CD4-positive, alpha-beta T cell treated with Interleukin-21 for 1 hour (primary cell): ENCODE results near the gene RASGEF1C.

Experiments used
- DNase-seq: peaks from one replicate; pipeline ENCODE4 v3.0.0-alpha.2; 2020

Gene RASGEF1C

GRCh38 chr5:180118391-180118791, 90.6 kb downstream of the RASGEF1C start:
- DNase-seq, result no peak

GRCh38 chr5:180117000-180117725, 91.8 kb downstream of the RASGEF1C start:
- no peak for DNase-seq

GRCh38 chr5:180116077-180116999, 92.7 kb downstream of the RASGEF1C start:
- no peak for DNase-seq

DNA sequence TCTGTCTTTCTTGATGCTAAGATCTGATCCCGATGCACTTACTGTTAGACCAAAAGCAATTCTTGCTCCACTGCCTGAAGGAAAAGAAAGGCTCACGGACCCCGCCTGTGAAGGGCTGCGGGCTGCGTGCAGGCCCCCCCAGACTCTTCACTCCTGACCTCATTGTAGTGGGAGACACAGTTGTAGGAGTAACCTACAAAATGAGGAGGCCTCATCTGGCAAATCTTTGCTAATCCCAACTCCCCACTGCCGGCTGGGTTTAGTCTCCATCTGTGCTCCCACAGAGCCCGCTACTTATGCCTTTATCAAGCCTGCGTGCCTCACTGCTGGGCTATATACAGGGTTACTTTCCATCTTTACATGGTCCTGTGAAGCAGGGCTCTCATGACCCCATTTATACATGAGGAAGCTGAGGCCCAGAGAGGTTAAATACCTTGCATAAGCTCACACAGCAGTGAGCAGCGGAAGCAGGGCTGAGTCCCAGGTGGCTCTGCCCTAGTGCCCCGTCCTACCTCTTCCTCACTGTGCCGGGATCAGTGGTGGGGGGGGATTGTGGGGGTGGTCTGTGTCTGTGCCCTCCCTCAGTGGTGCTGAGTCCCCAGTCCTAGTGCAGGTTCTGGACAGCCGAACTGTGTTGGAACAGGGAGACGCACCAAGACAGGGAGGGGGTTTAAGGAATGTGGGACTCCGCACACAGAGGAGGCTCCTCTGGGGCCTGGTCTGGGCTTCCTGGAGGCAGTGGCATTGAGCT, 93.5 kb downstream of the RASGEF1C start:
- DNase-seq, result no peak

GRCh38 chr5:180114304-180115003, 94.6 kb downstream of the RASGEF1C start:
- no peak for DNase-seq

GRCh38 chr5:180113660-180114303, 95.2 kb downstream of the RASGEF1C start:
- DNase-seq, result no peak

GRCh38 chr5:180112181-180112861, 96.7 kb downstream of the RASGEF1C start:
- no peak for DNase-seq

DNA sequence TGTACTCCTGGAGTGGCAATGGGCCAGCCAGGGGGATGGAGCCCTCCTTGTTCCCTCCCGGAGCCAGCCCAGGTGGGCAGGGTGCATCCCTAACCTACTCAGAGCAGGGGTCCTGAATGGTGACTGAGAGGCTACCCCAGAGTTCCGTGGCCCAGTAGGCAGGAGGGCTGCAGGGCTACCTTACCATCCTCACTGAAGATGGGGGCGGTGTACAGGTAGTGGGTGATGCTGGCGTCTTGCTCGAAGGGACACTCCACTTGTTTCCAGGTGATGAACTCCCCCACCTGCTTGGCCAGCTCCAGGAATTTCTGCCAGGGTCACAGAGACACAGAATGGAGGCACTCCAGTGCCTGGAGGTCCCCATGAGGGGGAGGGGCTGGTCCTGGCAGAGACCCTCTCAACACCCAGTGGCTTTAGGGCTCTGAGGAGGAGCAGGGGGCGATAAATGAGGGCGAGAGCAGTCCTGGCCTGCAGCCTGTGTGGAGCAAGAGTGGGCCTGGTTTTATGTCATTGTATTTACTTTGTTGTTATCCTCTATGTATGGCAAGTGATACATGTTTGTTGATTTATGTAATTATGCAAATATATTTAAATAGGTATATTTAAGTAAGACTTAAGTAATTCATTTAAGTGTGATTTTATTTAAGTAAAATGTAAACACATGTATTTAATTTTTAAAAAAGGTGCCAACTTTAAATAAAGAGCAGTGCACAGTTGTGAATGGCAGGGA, 97.6 kb downstream of the RASGEF1C start:
- DNase-seq, result no peak

DNA sequence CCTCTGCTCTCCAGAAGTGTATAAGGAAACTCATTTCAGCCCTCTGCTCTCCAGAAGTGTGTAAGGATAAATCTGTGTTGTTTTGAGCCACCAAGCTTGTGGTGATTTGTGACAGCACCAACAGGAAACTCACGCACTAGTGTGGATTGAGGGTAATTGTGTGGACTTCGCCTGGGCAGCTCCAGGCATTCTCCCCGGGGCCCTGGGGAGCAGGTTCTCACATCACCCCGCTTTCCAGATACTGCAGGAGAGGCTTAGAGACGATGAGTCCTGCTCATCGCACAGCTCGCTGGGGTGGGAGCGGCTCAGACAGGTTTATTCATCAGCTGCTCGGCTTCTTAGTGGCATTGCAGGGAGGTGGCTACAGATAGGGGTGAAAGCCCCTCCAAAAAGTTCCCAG, 99.1 kb downstream of the RASGEF1C start:
- no peak for DNase-seq

DNA sequence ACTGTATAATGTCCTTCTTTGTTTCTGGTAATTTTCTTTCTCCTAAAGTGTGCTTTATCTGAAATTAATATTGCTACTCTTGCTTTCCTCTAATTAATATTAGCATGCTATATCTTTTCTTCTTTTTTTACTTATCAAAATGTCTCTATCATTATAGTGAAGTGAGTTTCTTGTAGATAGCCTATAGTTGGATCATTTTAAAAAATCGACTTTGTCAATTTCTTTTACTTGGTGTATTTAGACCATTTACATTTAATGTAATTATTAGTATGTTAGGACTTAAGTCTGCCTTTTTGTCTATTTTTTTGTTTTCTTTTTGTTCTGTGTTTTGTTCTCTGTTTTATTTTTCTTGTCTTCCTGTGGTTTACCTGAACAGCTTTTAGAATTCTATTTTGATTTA, 102.0 kb downstream of the RASGEF1C start:
- DNase-seq, result no peak

- no peak for DNase-seq
Measured at GRCh38 chr5:180105827-180106312, 103.1 kb downstream of the RASGEF1C start.

GRCh38 chr5:180104168-180104530, 104.9 kb downstream of the RASGEF1C start:
- no peak for DNase-seq

- DNase-seq, result no peak
Measured at GRCh38 chr5:180103487-180104167, 105.4 kb downstream of the RASGEF1C start.

- no peak for DNase-seq
Measured at GRCh38 chr5:180102636-180103035, 106.4 kb downstream of the RASGEF1C start.

DNA sequence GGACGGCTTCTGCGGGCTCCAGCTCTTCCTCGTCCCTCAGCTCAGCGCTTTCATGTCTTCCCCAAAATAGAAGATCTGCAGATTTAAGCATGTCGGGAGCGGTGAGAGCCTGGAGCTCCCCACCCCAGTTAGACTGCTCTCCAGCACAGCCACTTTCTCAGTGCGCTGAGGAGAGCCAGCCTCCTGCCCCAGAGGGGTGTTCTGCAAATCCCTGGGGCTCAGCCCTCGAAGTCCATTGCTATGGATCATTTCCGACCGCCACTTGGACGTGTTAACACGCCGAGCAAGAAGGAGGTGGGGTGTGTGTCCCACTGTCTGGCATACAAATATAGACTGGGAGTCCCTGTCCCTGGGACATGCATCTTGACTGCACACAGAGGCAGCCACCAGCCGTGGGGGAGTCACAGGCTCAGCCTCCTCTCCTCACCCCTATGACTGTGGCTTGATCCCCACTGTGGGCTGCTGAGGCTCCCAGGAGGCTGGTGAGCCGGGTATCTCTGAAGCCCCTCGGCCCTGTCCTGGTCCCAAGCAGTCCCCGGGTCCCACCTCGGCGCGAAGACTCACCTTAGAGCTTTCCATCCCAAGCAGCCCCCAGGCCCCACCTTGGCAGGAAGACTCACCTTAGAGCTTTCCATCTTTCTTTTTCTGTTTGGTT, 107.4 kb downstream of the RASGEF1C start:
- no peak for DNase-seq

DNA sequence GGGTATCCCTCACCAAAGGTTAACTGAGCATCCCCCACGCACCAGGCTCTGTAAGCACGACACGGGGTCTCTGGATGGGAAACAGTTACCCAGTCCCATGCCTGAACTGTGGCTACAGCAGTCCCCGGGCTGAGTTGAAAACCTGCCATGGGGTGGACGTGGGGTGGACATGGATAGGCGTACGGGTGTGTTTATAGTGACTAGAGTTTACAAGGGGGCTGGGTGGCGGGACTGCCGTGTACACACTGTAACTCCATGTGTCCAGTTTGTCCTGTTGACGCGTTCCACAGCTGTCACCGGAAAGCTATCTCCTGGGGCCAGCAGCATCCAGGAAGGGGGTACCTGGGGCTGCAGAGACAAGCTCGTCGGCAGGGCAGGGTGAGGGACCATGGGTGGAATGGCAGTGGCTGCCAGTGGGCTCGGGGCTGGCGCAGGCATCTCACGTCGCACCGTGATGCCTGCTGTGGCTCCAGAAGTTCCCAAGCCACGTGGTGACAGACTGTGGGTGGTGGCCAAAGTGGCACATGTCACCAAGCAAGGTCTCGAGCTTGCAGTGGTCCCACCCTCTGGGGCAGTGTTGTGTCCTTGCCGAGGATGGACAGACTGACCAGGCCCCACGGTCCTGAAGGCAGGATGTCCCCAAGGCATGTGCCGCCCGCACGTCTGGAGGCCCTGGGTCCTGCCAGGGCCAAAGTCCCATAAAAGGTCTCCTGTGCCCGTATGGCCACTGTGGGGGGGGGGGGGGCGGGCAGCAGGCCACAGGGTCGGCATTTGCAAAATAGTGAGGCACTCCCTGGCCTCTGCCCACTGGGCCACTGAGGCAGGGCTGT, 108.2 kb downstream of the RASGEF1C start:
- no peak for DNase-seq

DNA sequence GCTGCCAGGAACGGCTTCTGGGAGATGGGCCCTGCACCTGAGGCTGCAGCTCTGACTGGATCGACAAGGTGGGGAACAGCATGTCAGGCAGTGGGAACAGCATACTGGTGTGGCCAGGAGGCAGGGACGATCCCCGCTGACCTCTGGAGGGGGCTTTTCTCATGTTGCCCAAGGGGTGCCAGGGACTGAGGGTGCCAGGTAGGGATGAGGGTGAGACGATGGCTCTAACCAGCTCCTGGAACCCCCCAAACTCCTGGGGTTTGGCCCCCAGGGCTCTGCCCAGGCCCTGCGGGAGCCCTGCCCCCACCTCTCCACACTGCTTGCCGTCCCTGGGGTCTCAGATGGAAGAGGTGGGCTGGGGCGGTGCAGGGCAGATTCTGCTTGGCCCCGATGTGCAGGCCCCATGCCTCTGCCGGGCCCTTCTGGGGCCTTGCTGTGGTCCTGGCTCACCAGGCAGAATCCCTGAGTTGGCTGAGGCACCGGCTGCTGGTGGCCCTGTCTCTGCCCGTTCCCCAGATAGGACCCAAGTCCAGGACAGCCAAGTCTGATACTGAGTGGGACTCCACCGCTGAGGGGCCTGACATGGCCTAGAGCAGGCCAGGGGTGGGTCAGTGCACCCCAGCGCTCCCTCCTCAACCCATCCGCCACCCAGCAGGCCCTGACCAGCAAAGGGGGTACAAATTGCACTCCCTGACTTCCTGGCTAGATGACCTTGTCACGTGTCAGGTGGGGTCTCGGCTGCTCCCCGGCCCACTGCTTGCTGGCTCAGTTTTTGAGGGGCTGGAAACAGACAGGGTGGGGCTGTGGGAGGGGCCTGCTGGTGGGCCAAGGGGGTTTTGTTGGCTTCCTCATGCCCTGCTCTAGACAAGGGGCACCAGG, 109.0 kb downstream of the RASGEF1C start:
- DNase-seq, result no peak
